SU-DHL-6 (cell line): ENCODE data around the gene TARBP1.

Experiments used
- CTCF ChIP-seq: fragments of 200-600 bp; sonication (generic); IDR thresholded peaks from one replicate; pipeline ENCODE4 v1.5.1; 2017; ENCODE audit warnings: antibody characterized with exemption, mild to moderate bottlenecking, low read length, moderate library complexity; ENCODE audit not compliant: insufficient read depth, poor library complexity, severe bottlenecking
- EZH2phosphoT487 ChIP-seq: fragments of 200-600 bp; sonication (generic), shearing (Covaris generic); conservative IDR thresholded peaks from 2 replicates; pipeline ENCODE4 v1.6.1; 2018; ENCODE audit warnings: mild to moderate bottlenecking, antibody characterized with exemption, low read length, moderate library complexity, mixed read lengths

- no peak for TF ChIP-seq CTCF
- TF ChIP-seq EZH2phosphoT487, result no peak
Observed at GRCh38 chr1:234460652-234461051, 18.3 kb downstream of the TARBP1 start.
